Left cardiac atrium (tissue), 4 donors: ENCODE results near the gene EDEM3. TPM values are rescaled to one million over a fixed set of nuclear protein-coding genes. Genes with fewer than 3 reads are reported as not detected.
"Not testable (repeated sequence)": the region's sequence is repeated elsewhere in the genome, so short reads cannot be mapped to it uniquely, and the experiment has no call there.

Source experiments
- ATAC-seq, 2 donors: fragments of 200-7000 bp; cut with Tn5 transposase; one replicate each; pipeline ENCODE4 v1.9.1; 2020; ENCODE audit warnings: mild to moderate bottlenecking in 2 of 2, moderate library complexity in 2 of 2
- DNase-seq: peaks from one replicate; pipeline ENCODE4 v3.0.0-alpha.2; 2020
- intact Hi-C, 2 donors: fragments of 100-400 bp; cut with DNase I; formaldehyde crosslinking; loops; one replicate each; pipeline versions ENCODE4 v1.14.1 to v1.15.1; 2022 to 2023
- total RNA-seq, 2 donors: library from RNA; stranded (reverse); fragmentation: NEBNext Ultra II Directional; extraction: Animal tissue kit (Norgen Biotek cat#: 25700); gene quantifications; one replicate each; pipeline ENCODE4 v1.2.1, GENCODE V29; 2021
- donor health status: DM: no; HTN: yes; CAD: no.
- donor health status: DM: no; HTN: yes; CAD: no; lungs with severe emphysema.
- donor health status: DM: yes; HTN: yes; CAD: no.
- donor health status: Dilated cardiomyopathy.

The EDEM3 gene
- total RNA-seq, 2 donors from 2014 or later = 21.7 to 25.4 TPM

- ATAC-seq (peak in 1 of 2 donors; percentile 38), DNase-seq (no peak)
- intact Hi-C loops = loop anchor here in 1 of 2 donors (5.0 kb wide), 1 partner anchor 615 kb away; no protein-coding TSS in a partner anchor
These were observed 62.8 kb downstream of the EDEM3 start for GRCh38 chr1:184691719-184692324.

- intact Hi-C loops = no loop called here
- ATAC-seq (peak in 1 of 2 donors; percentile 51), DNase-seq (no peak)
These were observed 68.1 kb downstream of the EDEM3 start for GRCh38 chr1:184686540-184686939.

- intact Hi-C loops = no loop called here
- ATAC-seq (no peak), DNase-seq (no peak)
These were observed 69.5 kb downstream of the EDEM3 start for GRCh38 chr1:184685116-184685515.

- peak; percentile 64 to 70 for ATAC-seq
- DNase-seq = peak; percentile 32
- intact Hi-C loops = no loop called here
These were observed 70.2 kb downstream of the EDEM3 start for GRCh38 chr1:184684285-184685074.

GRCh38 chr1:184682956-184683355 is 71.7 kb downstream of the EDEM3 start:
- no peak for ATAC-seq

GRCh38 chr1:184680611-184681225 is 73.9 kb downstream of the EDEM3 start:
- ATAC-seq, DNase-seq, intact Hi-C loops: not testable (repeated sequence)

More at GRCh38 chr1:184682956-184683355, 71.7 kb downstream of the EDEM3 start:
- intact Hi-C loops = no loop called here
- DNase-seq = no peak

GRCh38 chr1:184679472-184679871 is 75.2 kb downstream of the EDEM3 start:
- DNase-seq, ATAC-seq, intact Hi-C loops: not testable (repeated sequence)

GRCh38 chr1:184677344-184677743 is 77.3 kb downstream of the EDEM3 start:
- intact Hi-C loops = no loop called here
- DNase-seq (no peak), ATAC-seq (no peak)

GRCh38 chr1:184673305-184673704 is 81.4 kb downstream of the EDEM3 start:
- ATAC-seq = no peak
- intact Hi-C loops = no loop called here
- DNase-seq = no peak

- DNase-seq (no peak), ATAC-seq (no peak)
- intact Hi-C loops = no loop called here
These were observed 82.5 kb downstream of the EDEM3 start for GRCh38 chr1:184672013-184672726.

- no peak for DNase-seq
- intact Hi-C loops = loop anchor here in 1 of 2 donors (10.0 kb wide), 5 partner anchors 105 to 595 kb away; partner anchors contain the start of gene C1orf21
- ATAC-seq = no peak
These were observed 85.3 kb downstream of the EDEM3 start for GRCh38 chr1:184669391-184669790.

GRCh38 chr1:184665360-184665759 is 89.3 kb downstream of the EDEM3 start:
- ATAC-seq (no peak), DNase-seq (no peak)
- intact Hi-C loops = loop anchor here in 1 of 2 donors (10.0 kb wide), 5 partner anchors 101 to 591 kb away; partner anchors contain the start of gene C1orf21

- DNase-seq (no peak), ATAC-seq (peak in 1 of 2 donors; percentile 13)
These were observed 90.0 kb downstream of the EDEM3 start for GRCh38 chr1:184664661-184665060.

GRCh38 chr1:184664042-184664660 is 90.5 kb downstream of the EDEM3 start:
- DNase-seq = peak; percentile 82
- peak; percentile 95 to 96 for ATAC-seq
- intact Hi-C loops = loop anchor here in 1 of 2 donors (10.0 kb wide), 5 partner anchors 99 to 589 kb away; partner anchors contain the start of gene C1orf21

More at GRCh38 chr1:184664661-184665060, 90.0 kb downstream of the EDEM3 start:
- intact Hi-C loops = loop anchor here in 1 of 2 donors (10.0 kb wide), 5 partner anchors 100 to 590 kb away; partner anchors contain the start of gene C1orf21

- DNase-seq = no peak
- no peak for ATAC-seq
- intact Hi-C loops = loop anchor here in 1 of 2 donors (10.0 kb wide), 5 partner anchors 97 to 587 kb away; partner anchors contain the start of gene C1orf21
These were observed 92.9 kb downstream of the EDEM3 start for GRCh38 chr1:184661801-184662200.

GRCh38 chr1:184660462-184661191 is 94.0 kb downstream of the EDEM3 start:
- intact Hi-C loops = loop anchor here in 1 of 2 donors (10.0 kb wide), 5 partner anchors 96 to 586 kb away; partner anchors contain the start of gene C1orf21
- ATAC-seq = no peak
- DNase-seq = no peak

- no peak for ATAC-seq
- intact Hi-C loops = no loop called here
- DNase-seq = no peak
These were observed 96.6 kb downstream of the EDEM3 start for GRCh38 chr1:184658055-184658454.

- ATAC-seq = no peak
- no peak for DNase-seq
- intact Hi-C loops = no loop called here
These were observed 98.4 kb downstream of the EDEM3 start for GRCh38 chr1:184656221-184656620.
